GM21825 (cell line): Measurements from ENCODE around the gene IGF2BP1.

Source experiments
- ATAC-seq: cut with Tn5 transposase; IDR thresholded peaks from one replicate; pipeline ENCODE4 v1.9.1; 2021; ENCODE audit warnings: mild to moderate bottlenecking, moderate library complexity; ENCODE audit not compliant: unreplicated experiment

The IGF2BP1 gene

DNA sequence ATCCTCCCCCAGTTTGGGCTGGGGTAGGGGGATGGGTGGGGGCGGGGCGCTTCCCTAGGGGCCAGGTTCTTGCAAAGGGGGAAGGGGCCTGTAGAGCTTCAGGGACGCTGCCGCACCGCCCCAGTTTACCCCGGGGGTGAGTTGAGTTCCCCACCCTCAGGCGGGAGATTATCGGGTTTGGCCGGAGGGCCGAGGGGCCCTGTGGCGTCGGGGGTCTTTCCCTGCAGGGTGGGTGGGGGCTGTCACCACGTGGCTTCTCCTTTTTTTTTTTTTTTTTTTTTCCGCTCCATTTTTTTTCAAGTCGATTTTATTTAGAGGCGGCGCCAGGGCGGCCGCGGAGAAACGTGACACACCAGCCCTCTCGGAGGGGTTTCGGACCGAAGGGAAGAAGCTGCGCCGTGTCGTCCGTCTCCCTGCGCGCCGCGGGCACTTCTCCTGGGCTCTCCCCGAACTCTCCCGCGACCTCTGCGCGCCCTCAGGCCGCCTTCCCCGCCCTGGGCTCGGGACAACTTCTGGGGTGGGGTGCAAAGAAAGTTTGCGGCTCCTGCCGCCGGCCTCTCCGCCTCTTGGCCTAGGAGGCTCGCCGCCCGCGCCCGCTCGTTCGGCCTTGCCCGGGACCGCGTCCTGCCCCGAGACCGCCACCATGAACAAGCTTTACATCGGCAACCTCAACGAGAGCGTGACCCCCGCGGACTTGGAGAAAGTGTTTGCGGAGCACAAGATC, at the start of gene IGF2BP1:
Gene IGF2BP1 (plus strand): TSS at position 283 of the 724 bp plus-strand sequence. CDS start 361 bp downstream, at position 644.
- no peak for ATAC-seq

GRCh38 chr17:48951572-48951971, 45.6 kb upstream of the IGF2BP1 start:
- ATAC-seq, result no peak

DNA sequence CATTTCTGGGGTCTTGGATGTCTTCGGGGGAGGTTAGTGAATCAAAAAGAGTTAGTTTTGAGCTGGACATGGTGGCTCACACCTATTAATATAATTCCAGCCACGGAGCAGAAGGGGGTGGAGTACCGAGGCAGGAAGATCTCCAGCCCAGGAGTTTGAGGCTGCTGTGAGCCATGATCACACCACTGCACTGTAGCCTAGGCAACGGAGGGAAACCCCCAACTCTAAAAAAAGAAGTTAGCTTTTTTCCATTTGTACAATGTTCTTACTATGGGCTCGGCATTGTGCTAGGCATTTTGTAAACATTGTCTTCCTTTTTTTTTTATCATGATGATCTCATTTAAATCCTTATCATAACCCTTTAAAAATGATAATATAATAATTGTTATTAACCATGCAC, 44.3 kb upstream of the IGF2BP1 start:
- ATAC-seq, result no peak

DNA sequence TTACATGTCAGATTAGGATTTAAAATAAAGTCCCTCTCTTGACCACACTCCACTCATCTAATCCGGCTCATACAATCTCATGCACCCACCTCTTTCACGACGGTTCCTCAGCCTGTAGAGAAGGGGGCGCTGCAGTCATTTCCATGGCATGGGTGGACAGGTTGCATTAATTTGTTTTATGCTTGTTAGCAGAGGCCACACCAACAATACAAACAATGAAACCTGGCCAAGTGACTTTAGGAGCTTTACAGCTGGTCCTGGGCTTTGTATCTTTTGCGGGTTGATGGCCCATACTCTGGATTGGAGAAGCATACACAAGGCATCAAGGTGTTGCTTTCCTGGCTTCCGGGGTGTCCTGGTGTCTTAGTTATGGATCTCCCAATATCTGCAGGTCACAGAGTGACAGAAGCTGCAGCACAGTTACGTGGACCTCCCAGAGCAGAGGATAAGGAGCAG, 42.9 kb upstream of the IGF2BP1 start:
- ATAC-seq, result no peak

GRCh38 chr17:48960834-48961515, 36.2 kb upstream of the IGF2BP1 start:
- no peak for ATAC-seq

DNA sequence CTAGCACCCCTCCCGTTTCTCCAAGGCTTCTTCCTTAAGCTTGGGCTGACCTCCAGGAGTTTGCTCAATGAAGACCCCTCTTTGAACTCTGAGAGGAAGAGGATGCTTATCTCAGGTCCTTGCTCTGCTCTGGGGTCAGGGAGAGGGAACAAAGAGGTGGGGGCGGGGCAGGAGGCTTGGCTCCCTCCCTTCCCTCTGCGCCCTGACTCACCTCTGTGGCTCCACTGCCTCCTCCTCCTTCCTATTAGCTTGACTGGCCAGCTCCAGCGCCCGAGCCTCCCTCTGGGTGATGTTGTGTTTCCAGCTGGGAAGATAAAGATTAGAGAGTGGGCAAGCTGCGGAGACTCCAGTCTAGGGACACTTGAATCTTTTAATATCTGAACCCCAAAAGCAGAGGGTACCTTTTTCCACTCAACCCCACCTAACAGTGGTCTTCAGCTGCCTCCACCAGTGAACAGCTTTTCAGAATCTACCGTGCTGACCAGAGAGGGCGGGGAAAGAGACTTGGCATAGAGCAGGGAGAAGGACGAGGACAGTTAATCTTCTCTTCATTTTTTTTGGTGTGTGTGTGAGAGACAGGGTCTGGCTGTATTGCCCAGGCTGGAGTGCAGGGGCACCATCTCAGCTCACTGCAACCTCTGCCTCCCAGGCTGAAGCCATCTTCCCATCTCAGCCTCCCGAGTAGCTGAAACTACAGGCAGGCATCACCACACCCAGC, 35.5 kb upstream of the IGF2BP1 start:
- ATAC-seq, result no peak

GRCh38 chr17:48970224-48970623, 27.0 kb upstream of the IGF2BP1 start:
- no peak for ATAC-seq

DNA sequence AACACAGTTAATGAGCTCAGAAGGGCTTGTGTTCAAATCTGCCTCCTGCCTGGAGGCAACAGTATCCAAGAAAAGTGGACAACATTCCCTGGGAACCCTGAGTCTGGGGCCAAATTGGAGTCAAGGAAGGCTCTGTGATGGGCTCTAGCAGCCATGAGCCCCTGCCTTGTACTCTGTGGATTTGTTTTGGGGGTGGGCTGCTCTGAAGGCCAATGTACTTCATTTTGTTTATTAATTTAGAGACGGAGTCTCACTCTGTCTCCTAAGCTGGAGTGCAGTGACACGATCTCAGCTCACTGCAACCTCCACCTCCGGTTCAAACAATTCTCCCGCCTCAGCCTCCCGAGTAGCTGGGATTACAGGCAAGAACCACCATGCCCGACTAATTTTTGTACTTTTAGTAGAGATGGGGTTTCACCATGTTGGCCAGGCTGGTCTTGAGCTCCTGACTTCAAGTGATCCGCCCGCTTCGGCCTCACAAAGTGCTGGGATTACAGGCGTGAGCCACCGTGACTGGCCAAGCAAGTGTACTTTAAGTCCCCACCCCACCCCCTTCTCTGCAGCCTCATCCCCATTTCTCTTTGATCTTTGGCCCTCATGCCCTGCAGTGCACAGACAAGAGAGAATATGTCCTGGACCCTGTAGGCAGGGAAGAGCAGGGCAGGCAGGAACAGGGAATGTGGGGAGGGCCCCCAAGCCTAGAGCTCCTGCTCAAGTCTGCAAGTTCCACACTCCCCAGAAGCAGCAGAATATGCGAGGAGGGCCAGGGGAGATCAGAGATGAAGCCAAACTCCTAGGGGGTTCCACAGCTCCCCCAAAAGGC, 26.1 kb upstream of the IGF2BP1 start:
- ATAC-seq, result no peak

GRCh38 chr17:48972749-48973097, 24.5 kb upstream of the IGF2BP1 start:
- no peak for ATAC-seq

DNA sequence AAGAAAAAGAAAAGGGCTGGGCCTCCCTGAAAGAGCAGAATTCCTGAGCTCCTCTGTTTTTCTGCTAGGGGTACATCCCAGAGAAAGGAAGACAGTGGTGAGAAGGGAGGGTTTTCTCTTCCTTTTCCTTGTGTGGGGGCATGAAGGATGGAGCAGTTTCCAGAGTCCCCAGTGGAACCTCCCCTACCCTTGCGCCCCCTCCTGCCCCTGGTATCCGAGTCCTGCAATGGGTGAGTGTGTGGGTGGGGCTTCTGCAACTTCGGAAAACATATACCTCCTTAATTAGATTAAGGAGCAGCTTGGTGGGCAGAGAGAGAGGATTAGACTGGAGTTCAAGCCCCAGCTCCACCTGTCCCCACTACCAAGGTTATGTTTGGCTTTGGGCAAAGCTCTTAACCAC, 23.4 kb upstream of the IGF2BP1 start:
- no peak for ATAC-seq

- no peak for ATAC-seq
Measured at GRCh38 chr17:48981927-48982539, 15.2 kb upstream of the IGF2BP1 start.

- ATAC-seq, result no peak
Measured at GRCh38 chr17:48985436-48986245, 11.5 kb upstream of the IGF2BP1 start.

GRCh38 chr17:48989100-48989499, 8.1 kb upstream of the IGF2BP1 start:
- no peak for ATAC-seq

DNA sequence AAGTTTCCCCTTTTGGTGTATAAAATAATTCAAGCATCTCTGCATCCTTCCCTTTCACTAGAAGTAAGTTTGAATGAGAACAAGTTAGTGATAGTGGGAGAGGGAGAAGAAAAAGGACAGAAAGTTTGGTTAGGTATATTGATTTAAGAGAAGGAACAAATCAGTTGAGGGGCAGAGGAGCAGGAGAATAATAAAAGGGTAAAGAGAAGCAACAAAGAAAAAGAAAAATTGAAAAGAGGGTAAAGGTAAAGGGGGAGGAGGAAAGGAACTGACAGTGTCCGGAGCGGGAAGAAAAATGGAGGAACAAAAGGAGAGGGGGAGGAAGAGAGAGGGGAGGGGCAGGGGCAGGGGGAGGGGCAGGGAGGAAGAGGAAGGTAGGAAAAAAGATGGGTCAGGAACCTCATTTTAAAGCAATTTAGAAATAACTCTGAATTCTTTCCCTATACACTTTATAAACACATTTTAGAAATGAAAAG, 6.3 kb upstream of the IGF2BP1 start:
- no peak for ATAC-seq

DNA sequence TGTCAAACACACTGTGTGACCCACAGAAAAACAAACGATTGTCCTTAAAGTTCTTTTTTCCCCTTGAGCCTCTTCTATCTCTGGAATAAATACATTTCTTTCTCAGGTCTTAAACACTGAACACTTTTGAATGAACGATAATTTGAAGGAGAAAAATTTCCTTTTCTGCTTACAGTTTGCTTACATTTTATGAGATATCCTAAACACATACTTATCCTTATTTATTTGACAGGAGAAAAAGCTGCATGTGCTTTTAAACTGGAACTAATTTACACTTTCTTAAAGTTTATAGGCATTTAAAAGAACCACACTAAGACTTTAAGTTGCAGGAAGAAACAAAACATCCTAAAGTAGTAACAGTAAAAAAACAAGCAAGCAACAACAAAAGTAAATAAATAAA, 4.7 kb upstream of the IGF2BP1 start:
- ATAC-seq, result no peak

DNA sequence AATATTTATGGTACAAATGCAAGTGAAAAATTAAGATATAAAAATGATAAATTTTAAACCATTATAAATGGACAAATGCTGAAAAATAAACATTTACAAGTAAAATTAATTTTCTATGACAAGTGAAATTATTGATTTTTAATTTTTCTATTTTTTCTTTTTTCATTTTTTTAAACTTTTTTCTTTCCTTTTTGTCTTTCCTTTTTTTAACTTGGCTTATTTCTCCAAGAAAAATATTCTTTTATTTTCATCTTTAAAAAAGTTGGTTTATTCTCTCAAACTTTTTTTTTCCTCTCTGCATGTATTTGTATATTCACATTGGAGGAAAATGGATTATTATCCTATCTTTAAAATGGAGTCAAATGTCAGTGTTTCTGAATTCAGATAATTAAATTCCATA, 3.9 kb upstream of the IGF2BP1 start:
- no peak for ATAC-seq

- no peak for ATAC-seq
Measured at GRCh38 chr17:48993951-48994350, 3.2 kb upstream of the IGF2BP1 start.

DNA sequence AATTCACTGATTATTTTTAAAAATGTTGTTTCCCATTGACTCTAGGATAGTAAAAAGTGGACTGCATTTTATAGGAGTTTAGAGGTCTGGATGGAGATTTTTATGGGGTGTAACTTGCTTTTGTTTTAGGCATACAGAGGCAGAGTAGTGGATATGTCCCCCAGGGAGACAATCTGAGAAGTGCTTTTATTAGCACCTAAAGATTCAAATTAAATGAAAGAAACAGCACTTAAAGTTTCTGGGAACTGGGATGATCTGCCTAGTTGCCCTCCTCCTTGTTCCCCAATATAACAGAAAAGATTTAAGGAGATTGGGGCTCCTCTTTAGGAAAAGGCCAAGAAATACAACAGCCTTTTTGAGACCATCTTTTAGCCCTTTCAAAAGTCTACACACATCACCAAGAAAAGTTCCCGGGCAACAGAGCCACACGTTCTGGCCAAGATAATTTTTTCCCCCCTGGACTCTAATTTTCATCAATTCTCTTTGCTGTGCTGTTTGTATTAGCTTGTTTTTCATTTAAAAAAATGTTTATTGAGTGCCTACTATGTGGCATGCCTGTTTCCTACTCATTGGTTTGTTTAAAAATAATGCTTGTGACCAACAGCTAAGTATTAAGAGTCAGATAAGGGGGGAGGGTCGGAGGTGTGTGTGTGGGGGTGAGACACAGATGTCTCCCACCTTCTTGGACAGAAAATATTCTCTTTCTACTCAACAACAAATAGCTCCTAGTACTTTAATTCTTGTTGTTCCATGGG, 2.5 kb upstream of the IGF2BP1 start:
- no peak for ATAC-seq
